HCT116 (cell line): Measurements from ENCODE around the gene POMT2. TPM values are rescaled to one million over a fixed set of nuclear protein-coding genes. Genes with fewer than 3 reads are reported as not detected.

Experiments used
- ATAC-seq: fragments of 200-7000 bp; cut with Tn5 transposase; 2 replicates; pipeline ENCODE4 v1.9.1; 2020; ENCODE audit warnings: mild to moderate bottlenecking, moderate library complexity
- BruUV-seq: library from RNA; stranded (reverse); fragments of 400-500 nt; replicated peaks from 2 replicates; lab custom pipeline; 2021; lab: Mats Ljungman, UMichigan
- CTCF ChIA-PET: fragments of 300-600 bp; sonication (Branson Sonifier 250); formaldehyde crosslinking; loops from one replicate; lab custom pipeline; 2021; ENCODE audit warnings: antibody characterized with exemption; lab: Charles Lee
- POLR2A ChIA-PET: fragments of 300-600, 350-600 bp; sonication (Branson Sonifier 250); formaldehyde crosslinking; loops from one replicate; lab custom pipeline; 2021; ENCODE audit warnings: antibody characterized with exemption; lab: Charles Lee
- RAD21 ChIA-PET, 2 experiments: fragments of 300-600 bp; sonication (Branson Sonifier 250); formaldehyde crosslinking; loops; one replicate each; lab custom pipeline; 2023; ENCODE audit warnings: low total read pairs in 2 of 2; ENCODE audit not compliant: uncharacterized antibody in 2 of 2, unreplicated experiment in 2 of 2, low non-redundant PET in 1 of 2; lab: Charles Lee
- DNase-seq: peaks from one replicate; pipeline ENCODE4 v3.0.0-alpha.2; 2010; ENCODE audit warnings: low read depth, low spot score
- H2AFZ ChIP-seq: fragments of 200-600 bp; shearing (Covaris generic), sonication (generic); 2 replicates; pipeline ENCODE4 v1.6.1; 2017; ENCODE audit warnings: low read depth, mixed run types, mixed read lengths, antibody characterized with exemption, low read length; ENCODE audit not compliant: poor library complexity, severe bottlenecking
- H3K27ac ChIP-seq: 2 replicates; pipeline ENCODE4 v1.5.1; 2012; ENCODE audit warnings: low read depth, low read length
- H3K27me3 ChIP-seq: fragments of 200-600 bp; sonication (generic); 2 replicates; pipeline ENCODE4 v1.6.1; 2016; ENCODE audit warnings: mixed run types, low read length, mixed read lengths; ENCODE audit not compliant: insufficient read depth
- H3K36me3 ChIP-seq, 2 experiments: fragments of 200-500 bp in 1 of 2; fragments of 200-600 bp in 1 of 2; sonication (Bioruptor generic) in 1 of 2; sonication (generic) in 1 of 2; 2 replicates each; pipeline versions ENCODE4 v1.5.1 to v1.6.1; 2014 to 2016; ENCODE audit warnings: low read length in 2 of 2, inconsistent platforms in 1 of 2, mixed read lengths in 1 of 2, mixed run types in 1 of 2; ENCODE audit not compliant: insufficient read depth in 2 of 2, control insufficient read depth in 1 of 2
- H3K4me1 ChIP-seq, 2 experiments: fragments of 200-600 bp in 1 of 2; sonication (generic) in 1 of 2; 2 replicates each; pipeline versions ENCODE4 v1.5.1 to v1.6.1; 2012 to 2017; ENCODE audit warnings: low read length in 2 of 2, inconsistent platforms in 1 of 2, mild to moderate bottlenecking in 1 of 2, mixed read lengths in 1 of 2, mixed run types in 1 of 2, moderate library complexity in 1 of 2; ENCODE audit not compliant: insufficient read depth in 2 of 2, control insufficient read depth in 1 of 2
- H3K4me2 ChIP-seq: fragments of 200-600 bp; sonication (generic); 2 replicates; pipeline ENCODE4 v1.6.1; 2017; ENCODE audit warnings: mixed run types, low read length, mixed read lengths
- H3K4me3 ChIP-seq, 2 experiments: fragments of 200-600 bp in 1 of 2; sonication (generic) in 1 of 2; replicated peaks in 1 of 2; 2 replicates each; pipeline ENCODE4 v1.5.1; 2011 to 2016; ENCODE audit warnings: low read length in 2 of 2, control low read depth in 1 of 2, low read depth in 1 of 2, mild to moderate bottlenecking in 1 of 2, mixed read lengths in 1 of 2, mixed run types in 1 of 2
- H3K79me2 ChIP-seq: fragments of 200-600 bp; sonication (generic); 2 replicates; pipeline ENCODE4 v1.6.1; 2017; ENCODE audit warnings: mild to moderate bottlenecking, mixed run types, low read length, moderate library complexity, mixed read lengths; ENCODE audit not compliant: insufficient read depth
- H3K9ac ChIP-seq: fragments of 200-600 bp; sonication (generic); 2 replicates; pipeline ENCODE4 v1.6.1; 2016; ENCODE audit warnings: low read length, mixed read lengths
- H3K9me2 ChIP-seq: fragments of 200-600 bp; sonication (generic), shearing (Covaris generic); 2 replicates; pipeline ENCODE4 v1.6.1; 2017; ENCODE audit warnings: mixed run types, mild to moderate bottlenecking, moderate library complexity; ENCODE audit not compliant: insufficient read depth
- H3K9me3 ChIP-seq, 2 experiments: fragments of 200-500 bp in 1 of 2; fragments of 200-600 bp in 1 of 2; sonication (Bioruptor generic) in 1 of 2; sonication (generic) in 1 of 2; 2 replicates each; pipeline ENCODE4 v1.6.1; 2014 to 2017; ENCODE audit warnings: low read length in 2 of 2, mixed read lengths in 2 of 2, inconsistent platforms in 1 of 2, low read depth in 1 of 2, mild to moderate bottlenecking in 1 of 2, mixed run types in 1 of 2, moderate library complexity in 1 of 2; ENCODE audit not compliant: control insufficient read depth in 1 of 2, insufficient read depth in 1 of 2
- H4K20me1 ChIP-seq: fragments of 200-600 bp; sonication (generic), shearing (Covaris generic); 2 replicates; pipeline ENCODE4 v1.6.1; 2017; ENCODE audit warnings: mixed run types, mild to moderate bottlenecking, moderate library complexity; ENCODE audit not compliant: insufficient read depth
- ATF3 ChIP-seq: IDR thresholded peaks from 2 replicates; pipeline ENCODE4 v1.6.1; 2012
- CBX3 ChIP-seq: IDR thresholded peaks from 2 replicates; pipeline ENCODE4 v1.6.1; 2012; ENCODE audit warnings: low read depth
- EGR1 ChIP-seq: IDR thresholded peaks from 2 replicates; pipeline ENCODE4 v1.6.1; 2012; ENCODE audit warnings: low read depth
- ELF1 ChIP-seq: IDR thresholded peaks from 2 replicates; pipeline ENCODE4 v1.6.1; 2012; ENCODE audit warnings: low read depth, borderline replicate concordance
- EZH2phosphoT487 ChIP-seq: fragments of 200-600 bp; IDR thresholded peaks from 2 replicates; pipeline ENCODE4 v1.6.1; 2018; ENCODE audit warnings: antibody characterized with exemption, borderline replicate concordance
- MAX ChIP-seq: IDR thresholded peaks from 2 replicates; pipeline ENCODE4 v1.6.1; 2012
- POLR2AphosphoS5 ChIP-seq: IDR thresholded peaks from 2 replicates; pipeline ENCODE4 v1.6.1; 2011; ENCODE audit warnings: mild to moderate bottlenecking, low read depth, low read length, moderate library complexity
- RAD21 ChIP-seq: IDR thresholded peaks from 2 replicates; pipeline ENCODE4 v1.6.1; 2012; ENCODE audit warnings: low read depth, mild to moderate bottlenecking
- SIN3A ChIP-seq: IDR thresholded peaks from 2 replicates; pipeline ENCODE4 v1.6.1; 2012; ENCODE audit warnings: low read depth
- YY1 ChIP-seq: IDR thresholded peaks from 2 replicates; pipeline ENCODE4 v1.6.1; 2011; ENCODE audit warnings: low read length, low read depth, moderate library complexity, mild to moderate bottlenecking; ENCODE audit not compliant: insufficient replicate concordance; ENCODE audit errors: extremely low read depth
- ZFX ChIP-seq: fragments of 450-650 bp; IDR thresholded peaks from 2 replicates; pipeline ENCODE4 v1.6.1; 2017
- ZNF274 ChIP-seq: fragments of 200-500 bp; sonication (Bioruptor generic); IDR thresholded peaks from 2 replicates; pipeline ENCODE4 v1.6.1; 2014; ENCODE audit warnings: mild to moderate bottlenecking, low read depth, low read length, inconsistent platforms
- intact Hi-C: fragments of 100-400 bp; cut with micrococcal nuclease; formaldehyde crosslinking; loops from 2 replicates; pipeline ENCODE4 v1.10.0; 2022
- total RNA-seq: library from RNA; stranded (reverse); gene quantifications from one replicate; pipeline ENCODE4 v1.2.1, GENCODE V29; 2021; ENCODE audit not compliant: unreplicated experiment
- TF ChIP-seq, protein P1 (sequence below), 3 experiments: fragments of 200-600 bp in 1 of 3; sonication (generic) in 1 of 3; IDR thresholded peaks in 2 of 3; conservative IDR thresholded peaks in 1 of 3; 2 replicates each; pipeline ENCODE4 v1.5.1; 2012 to 2017; ENCODE audit warnings: low read depth in 2 of 3, low read length in 2 of 3, antibody characterized with exemption in 1 of 3, borderline replicate concordance in 1 of 3, control low read depth in 1 of 3, mild to moderate bottlenecking in 1 of 3, mixed read lengths in 1 of 3, mixed run types in 1 of 3, moderate library complexity in 1 of 3; ENCODE audit not compliant: insufficient read depth in 1 of 3
- TF ChIP-seq, protein P2 (sequence below): IDR thresholded peaks from 2 replicates; pipeline ENCODE4 v1.6.1; 2012; ENCODE audit warnings: low read depth

Gene POMT2
- total RNA-seq, 1 experiment from 2014 or later, result 30.2 TPM

DNA sequence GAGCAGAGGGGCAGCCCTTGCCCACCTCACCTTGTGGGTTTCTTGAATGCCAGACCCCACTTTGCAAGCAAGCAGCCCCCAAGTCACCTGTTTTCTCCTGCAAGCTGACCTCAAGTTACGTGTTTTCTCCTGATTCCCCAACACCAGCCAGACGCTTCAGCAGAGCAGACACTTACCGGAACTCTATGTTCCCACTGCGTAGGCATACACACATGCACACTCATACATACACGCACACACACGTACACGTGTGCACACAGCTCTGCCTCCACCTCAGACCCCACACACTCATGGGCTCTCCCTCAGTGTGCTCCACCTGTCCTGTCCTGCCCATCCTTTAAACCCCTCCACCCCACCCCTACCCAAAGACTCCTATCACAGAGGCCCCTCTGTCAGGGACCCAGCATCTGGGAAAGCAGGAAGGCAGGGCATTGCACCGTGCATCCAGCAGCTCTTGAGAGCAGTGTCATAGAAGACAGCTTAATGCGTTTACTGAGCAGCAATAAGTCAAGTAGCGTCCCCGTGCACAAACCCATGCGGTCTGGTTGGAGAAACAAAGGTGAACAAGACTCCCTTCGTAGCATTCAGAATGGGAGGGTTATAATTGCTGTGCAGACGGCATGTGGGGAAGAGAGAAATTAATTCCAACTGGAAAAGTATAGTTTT, 94.7 kb downstream of the POMT2 start:
- H3K27ac ChIP-seq, result no peak overlapping the region
- no peak for DNase-seq
- BruUV-seq, result no TSS peak
- H3K4me1 ChIP-seq, result 0 out of 4 replicates have a peak, but pooled peaks cover 0 to 3% of the 10 kb centered on the region in 2 experiments
- no peak overlapping the region for H3K9ac ChIP-seq
- H3K36me3 ChIP-seq, result no peaks in the 10 kb centered on the region
- no peaks in the 10 kb centered on the region for H3K9me3 ChIP-seq
- no peaks in the 10 kb centered on the region for H3K79me2 ChIP-seq
- H3K9me2 ChIP-seq, result no peaks in the 10 kb centered on the region
- ChIA-PET RAD21 (no interaction called here), CTCF (no interaction called here), POLR2A (no interaction called here)
- H3K4me2 ChIP-seq, result no peak overlapping the region
- H3K4me3 ChIP-seq, result no peak overlapping the region
- intact Hi-C loops, result no loop called here
- H3K27me3 ChIP-seq, result no peaks in the 10 kb centered on the region
- no peak for TF ChIP-seq ELF1
- TF ChIP-seq YY1, result no peak
- TF ChIP-seq, protein P1, sequence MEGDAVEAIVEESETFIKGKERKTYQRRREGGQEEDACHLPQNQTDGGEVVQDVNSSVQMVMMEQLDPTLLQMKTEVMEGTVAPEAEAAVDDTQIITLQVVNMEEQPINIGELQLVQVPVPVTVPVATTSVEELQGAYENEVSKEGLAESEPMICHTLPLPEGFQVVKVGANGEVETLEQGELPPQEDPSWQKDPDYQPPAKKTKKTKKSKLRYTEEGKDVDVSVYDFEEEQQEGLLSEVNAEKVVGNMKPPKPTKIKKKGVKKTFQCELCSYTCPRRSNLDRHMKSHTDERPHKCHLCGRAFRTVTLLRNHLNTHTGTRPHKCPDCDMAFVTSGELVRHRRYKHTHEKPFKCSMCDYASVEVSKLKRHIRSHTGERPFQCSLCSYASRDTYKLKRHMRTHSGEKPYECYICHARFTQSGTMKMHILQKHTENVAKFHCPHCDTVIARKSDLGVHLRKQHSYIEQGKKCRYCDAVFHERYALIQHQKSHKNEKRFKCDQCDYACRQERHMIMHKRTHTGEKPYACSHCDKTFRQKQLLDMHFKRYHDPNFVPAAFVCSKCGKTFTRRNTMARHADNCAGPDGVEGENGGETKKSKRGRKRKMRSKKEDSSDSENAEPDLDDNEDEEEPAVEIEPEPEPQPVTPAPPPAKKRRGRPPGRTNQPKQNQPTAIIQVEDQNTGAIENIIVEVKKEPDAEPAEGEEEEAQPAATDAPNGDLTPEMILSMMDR (IDR thresholded peaks at IDR 0.05 in 2 of 3, conservative IDR thresholded peaks at IDR 0.05 in 1 of 3; ENCODE audit: borderline replicate concordance in 1 of 3, insufficient read depth in 1 of 3, low read depth in 2 of 3, low read length in 2 of 3), result no peak
- H2AFZ ChIP-seq, result no peak overlapping the region
- ATAC-seq, result no peak
- no peaks in the 10 kb centered on the region for H4K20me1 ChIP-seq

GRCh38 chr14:77225254-77225653, 95.4 kb downstream of the POMT2 start:
- ATAC-seq (no peak), DNase-seq (no peak)
- Histone ChIP-seq H3K9me2 (no peaks in the 10 kb centered on the region), H3K4me3 (no peak overlapping the region), H3K4me2 (no peak overlapping the region), H4K20me1 (no peaks in the 10 kb centered on the region), H2AFZ (no peak overlapping the region), H3K27ac (no peak overlapping the region), H3K36me3 (no peaks in the 10 kb centered on the region), H3K9ac (no peak overlapping the region), H3K4me1 (peaks cover 0 to 7% of the 10 kb centered on the region in 2 experiments; a peak in 1 of 4 replicates), H3K79me2 (no peaks in the 10 kb centered on the region), H3K9me3 (no peaks in the 10 kb centered on the region), H3K27me3 (no peaks in the 10 kb centered on the region)
- ChIA-PET CTCF (no interaction called here), RAD21 (no interaction called here), POLR2A (no interaction called here)
- no TSS peak for BruUV-seq
- intact Hi-C loops, result no loop called here
- TF ChIP-seq SIN3A (no peak), EZH2phosphoT487 (no peak), RAD21 (no peak), CBX3 (no peak), ATF3 (no peak), ZFX (no peak), ZNF274 (no peak), POLR2AphosphoS5 (no peak), MAX (no peak), EGR1 (no peak)
- TF ChIP-seq, protein P2, sequence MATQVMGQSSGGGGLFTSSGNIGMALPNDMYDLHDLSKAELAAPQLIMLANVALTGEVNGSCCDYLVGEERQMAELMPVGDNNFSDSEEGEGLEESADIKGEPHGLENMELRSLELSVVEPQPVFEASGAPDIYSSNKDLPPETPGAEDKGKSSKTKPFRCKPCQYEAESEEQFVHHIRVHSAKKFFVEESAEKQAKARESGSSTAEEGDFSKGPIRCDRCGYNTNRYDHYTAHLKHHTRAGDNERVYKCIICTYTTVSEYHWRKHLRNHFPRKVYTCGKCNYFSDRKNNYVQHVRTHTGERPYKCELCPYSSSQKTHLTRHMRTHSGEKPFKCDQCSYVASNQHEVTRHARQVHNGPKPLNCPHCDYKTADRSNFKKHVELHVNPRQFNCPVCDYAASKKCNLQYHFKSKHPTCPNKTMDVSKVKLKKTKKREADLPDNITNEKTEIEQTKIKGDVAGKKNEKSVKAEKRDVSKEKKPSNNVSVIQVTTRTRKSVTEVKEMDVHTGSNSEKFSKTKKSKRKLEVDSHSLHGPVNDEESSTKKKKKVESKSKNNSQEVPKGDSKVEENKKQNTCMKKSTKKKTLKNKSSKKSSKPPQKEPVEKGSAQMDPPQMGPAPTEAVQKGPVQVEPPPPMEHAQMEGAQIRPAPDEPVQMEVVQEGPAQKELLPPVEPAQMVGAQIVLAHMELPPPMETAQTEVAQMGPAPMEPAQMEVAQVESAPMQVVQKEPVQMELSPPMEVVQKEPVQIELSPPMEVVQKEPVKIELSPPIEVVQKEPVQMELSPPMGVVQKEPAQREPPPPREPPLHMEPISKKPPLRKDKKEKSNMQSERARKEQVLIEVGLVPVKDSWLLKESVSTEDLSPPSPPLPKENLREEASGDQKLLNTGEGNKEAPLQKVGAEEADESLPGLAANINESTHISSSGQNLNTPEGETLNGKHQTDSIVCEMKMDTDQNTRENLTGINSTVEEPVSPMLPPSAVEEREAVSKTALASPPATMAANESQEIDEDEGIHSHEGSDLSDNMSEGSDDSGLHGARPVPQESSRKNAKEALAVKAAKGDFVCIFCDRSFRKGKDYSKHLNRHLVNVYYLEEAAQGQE, result no peak
